GM21526 (cell line): ENCODE data around the gene BANK1.

Source experiments
- ATAC-seq: cut with Tn5 transposase; IDR thresholded peaks from one replicate; pipeline ENCODE4 v1.9.1; 2021; ENCODE audit warnings: moderate library complexity; ENCODE audit not compliant: unreplicated experiment, low FRiP score

The BANK1 gene

DNA sequence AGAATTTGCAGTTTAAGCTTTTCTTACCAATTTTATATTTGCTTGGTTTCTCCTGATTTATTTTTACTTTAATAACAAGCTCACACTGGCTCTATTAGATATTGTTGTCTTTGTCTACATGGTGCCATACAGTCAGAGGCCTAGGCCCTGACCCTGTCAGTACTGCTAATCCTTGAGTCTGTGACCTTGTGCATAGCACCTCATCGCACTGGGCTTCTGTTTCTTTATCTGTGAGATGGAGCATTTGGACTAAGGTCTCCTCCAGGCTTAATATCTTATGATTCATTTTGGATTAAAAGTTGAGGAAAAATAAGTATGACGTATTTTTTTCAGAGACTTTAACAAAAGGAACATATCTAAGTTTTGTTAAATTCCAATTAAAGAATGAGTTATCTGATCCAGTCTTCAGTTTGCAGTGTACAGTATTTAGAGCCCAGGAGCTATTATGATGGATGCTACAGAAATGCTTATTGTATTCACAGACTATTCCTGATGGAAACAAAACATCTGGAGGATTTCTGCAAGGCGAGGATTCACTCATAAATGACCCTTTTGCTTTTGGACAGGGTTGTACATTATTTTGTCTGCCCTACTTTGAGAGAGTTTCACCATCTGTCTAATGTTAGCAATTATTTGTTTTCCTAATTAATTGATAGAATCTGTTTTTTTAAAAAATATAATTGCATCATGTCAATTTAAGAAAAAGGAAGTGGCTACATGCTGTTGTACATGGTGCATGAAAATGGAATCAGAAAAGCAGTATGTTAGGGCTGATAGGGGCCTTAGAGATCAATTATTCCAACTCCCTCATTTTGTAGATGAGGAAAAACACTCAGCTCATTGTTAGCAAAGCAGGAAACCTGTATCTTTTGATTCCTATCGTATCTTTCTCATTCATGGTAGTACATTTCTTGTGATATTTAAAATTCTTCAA lies 203.6 kb downstream of the BANK1 start:
- ATAC-seq: no peak

- no peak for ATAC-seq
These were observed 217.5 kb downstream of the BANK1 start for GRCh38 chr4:102007959-102008425.

GRCh38 chr4:102008711-102009110 lies 218.2 kb downstream of the BANK1 start:
- no peak for ATAC-seq

- ATAC-seq: no peak
These were observed 231.8 kb downstream of the BANK1 start for GRCh38 chr4:102022343-102022742.

GRCh38 chr4:102027961-102028360 lies 237.4 kb downstream of the BANK1 start:
- ATAC-seq: no peak

DNA sequence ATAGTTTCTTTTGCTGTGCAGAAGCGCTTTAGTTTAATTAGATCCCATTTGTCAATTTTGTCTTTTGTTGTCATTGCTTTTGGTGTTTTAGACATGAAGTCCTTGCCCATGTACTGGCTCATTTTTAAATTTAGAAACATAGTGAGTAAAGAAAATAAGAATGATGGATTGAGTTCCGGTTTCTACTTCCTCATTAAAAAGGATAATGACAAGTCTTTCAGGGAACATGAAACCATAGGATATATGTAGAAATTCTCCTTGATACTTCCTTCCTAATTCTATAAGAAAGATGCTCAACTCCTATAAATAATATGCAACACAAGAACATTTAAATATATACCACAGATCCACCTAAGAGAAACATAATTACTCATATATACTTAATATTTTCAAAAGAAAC lies 240.9 kb downstream of the BANK1 start:
- ATAC-seq: no peak

GRCh38 chr4:102036016-102036415 lies 245.5 kb downstream of the BANK1 start:
- no peak for ATAC-seq

GRCh38 chr4:102036619-102037376 lies 246.3 kb downstream of the BANK1 start:
- no peak for ATAC-seq

DNA sequence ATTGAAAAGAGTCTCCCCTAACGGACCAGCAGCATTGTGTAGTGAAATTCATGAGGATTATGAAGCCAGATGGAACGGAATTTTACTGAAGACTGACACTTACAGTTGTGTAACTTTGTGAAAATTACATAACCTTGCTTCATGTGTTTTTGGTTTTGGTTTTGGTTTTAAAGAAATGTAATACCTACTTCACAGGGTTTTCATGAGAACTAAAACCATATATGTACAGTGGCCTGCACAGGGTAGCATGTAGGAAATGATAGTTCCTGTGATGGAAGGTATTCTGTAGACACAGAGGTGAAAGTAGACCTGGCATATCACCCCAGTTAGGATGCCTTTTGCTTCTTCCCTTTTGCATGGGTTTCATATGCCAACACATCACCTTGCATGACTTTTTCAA lies 247.0 kb downstream of the BANK1 start:
- ATAC-seq: no peak

DNA sequence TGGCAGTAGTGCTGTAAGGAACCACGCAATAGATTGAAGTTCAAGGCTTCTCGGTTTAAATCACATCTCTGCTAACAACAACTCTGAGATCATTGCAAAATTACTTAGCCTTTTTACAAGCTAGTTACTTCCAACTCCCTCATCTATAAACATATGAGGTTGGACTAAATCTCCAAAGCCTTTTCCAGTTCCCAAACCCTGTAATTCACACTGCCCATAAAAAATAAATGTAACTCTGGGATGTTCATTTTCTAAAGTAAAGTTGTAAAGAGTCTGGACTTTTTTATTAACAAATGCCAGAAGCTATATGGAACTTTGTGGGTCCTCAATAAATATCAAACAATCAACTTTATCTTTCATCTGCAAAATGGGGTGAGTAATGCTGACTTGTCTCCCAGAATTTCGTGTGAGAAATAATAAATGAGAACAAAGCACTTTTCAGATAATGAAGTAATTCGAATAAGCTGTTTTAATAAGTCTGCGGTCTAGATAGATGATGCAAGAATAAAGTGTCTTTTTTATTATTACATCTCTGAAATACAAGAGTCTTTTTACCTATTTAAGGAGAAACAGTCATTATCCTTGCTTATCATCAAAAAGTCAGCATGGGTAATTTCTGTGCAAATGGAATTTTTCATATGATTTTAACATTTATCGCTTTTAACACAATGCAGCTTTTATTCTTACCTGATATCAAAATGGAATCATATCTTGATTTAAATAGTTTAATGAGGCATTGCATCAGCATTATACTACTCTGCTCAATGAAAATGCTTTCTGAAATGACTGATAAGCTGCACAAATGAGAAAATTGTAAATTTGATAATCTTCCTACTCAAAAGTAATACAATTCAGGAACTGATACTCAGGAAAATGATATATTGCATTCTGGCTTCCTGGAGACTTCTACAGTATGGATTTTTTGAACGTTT lies 252.6 kb downstream of the BANK1 start:
- ATAC-seq: no peak

DNA sequence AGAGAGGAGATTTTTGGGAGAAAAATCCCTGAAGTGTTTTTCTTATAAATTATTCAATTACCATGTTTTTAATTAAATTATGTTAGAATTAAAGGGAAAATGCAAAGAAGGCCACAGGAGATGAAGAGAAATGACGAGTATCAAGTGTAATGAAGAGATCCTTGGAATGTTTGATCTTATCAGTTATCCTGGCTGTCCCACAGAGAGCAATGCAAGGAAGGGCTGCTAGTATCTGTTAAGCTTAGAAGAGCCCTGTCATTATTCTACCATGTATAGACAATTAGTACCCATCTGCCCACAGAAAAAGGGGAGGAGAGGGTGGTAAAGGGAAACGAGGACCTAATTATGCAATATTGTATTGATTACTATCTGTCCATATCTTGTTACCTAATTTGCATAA lies 257.1 kb downstream of the BANK1 start:
- no peak for ATAC-seq

GRCh38 chr4:102055805-102056204 lies 265.3 kb downstream of the BANK1 start:
- ATAC-seq: no peak

- no peak for ATAC-seq
These were observed 266.6 kb downstream of the BANK1 start for GRCh38 chr4:102057122-102057521.

GRCh38 chr4:102061133-102061532 lies 270.6 kb downstream of the BANK1 start:
- ATAC-seq: no peak

GRCh38 chr4:102064747-102065442 lies 274.4 kb downstream of the BANK1 start:
- no peak for ATAC-seq

GRCh38 chr4:102076622-102077021 lies 286.1 kb downstream of the BANK1 start:
- ATAC-seq: no peak

DNA sequence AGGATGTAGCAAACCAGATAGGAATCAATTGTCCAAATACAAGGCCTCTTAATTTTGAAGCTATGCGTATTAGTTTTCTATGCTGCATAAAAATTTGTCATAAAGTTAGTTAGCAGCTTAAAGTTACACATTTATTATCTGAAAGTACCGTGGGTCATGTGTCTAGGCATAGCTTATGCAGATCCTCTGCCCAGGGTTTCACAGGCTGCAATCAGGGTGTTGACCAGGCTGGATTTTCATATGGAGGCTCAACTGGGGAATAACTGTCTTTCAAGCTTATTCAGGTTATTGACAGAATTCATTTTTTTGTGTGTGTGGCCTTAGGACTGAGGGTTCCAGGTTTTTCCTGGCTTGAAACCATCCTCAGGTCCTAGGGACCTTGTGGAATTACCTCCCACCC lies 289.7 kb downstream of the BANK1 start:
- no peak for ATAC-seq

GRCh38 chr4:102089850-102090621 lies 299.5 kb downstream of the BANK1 start:
- no peak for ATAC-seq

- ATAC-seq: no peak
These were observed 301.1 kb downstream of the BANK1 start for GRCh38 chr4:102091656-102092055.
